HepG2 (cell line): ENCODE data around the gene ALB. TPM values are rescaled to one million over a fixed set of nuclear protein-coding genes. Genes with fewer than 3 reads are reported as not detected.
A peak's percentile ranks its signal among the peaks of the same experiment; 100 is the strongest.

Experiments
- ATAC-seq: fragments of 200-7000 bp; cut with Tn5 transposase; 3 replicates; pipeline ENCODE4 v1.9.1; 2020; ENCODE audit warnings: mild to moderate bottlenecking, moderate library complexity
- BruUV-seq: library from RNA; stranded (reverse); fragments of 400-500 nt; replicated peaks from 2 replicates; lab custom pipeline; 2021; lab: Mats Ljungman, UMichigan
- CTCF ChIA-PET: fragments of 300-600 bp; formaldehyde crosslinking; extraction: SDS; loops from one replicate; lab custom pipeline; 2021; ENCODE audit warnings: low total read pairs, inconsistent platforms, low intra/inter-chr PET ratio; lab: Yijun Ruan, JAX
- POLR2A ChIA-PET: fragments of 350-600 bp; sonication (Branson Sonifier 250); formaldehyde crosslinking; loops from one replicate; lab custom pipeline; 2020; ENCODE audit warnings: antibody characterized with exemption, inconsistent platforms; lab: Yijun Ruan, JAX
- DNase-seq: peaks from one replicate; pipeline ENCODE4 v3.0.0-alpha.2; 2015; ENCODE audit warnings: low spot score
- FAIRE-seq: peaks from 3 replicates; lab custom pipeline; 2011; peaks lifted over from hg19 to GRCh38; lab: Jason Lieb, UNC
- H2AFZ ChIP-seq: one replicate; pipeline ENCODE4 v1.6.1; 2011; ENCODE audit warnings: low read length, inconsistent platforms
- H3K27ac ChIP-seq: fragments of 300-600 bp; 3 replicates; pipeline ENCODE4 v1.8.0; 2011; ENCODE audit warnings: mixed run types, mild to moderate bottlenecking, mixed read lengths, low read length, inconsistent platforms; ENCODE audit not compliant: insufficient read depth; ENCODE audit errors: extremely low read length
- H3K27me3 ChIP-seq, 2 experiments: fragments of 200-600 bp in 1 of 2; 2 replicates in 1 of 2; 3 replicates in 1 of 2; pipeline versions ENCODE4 v1.6.0 to v1.8.0; 2011; ENCODE audit warnings: low read length in 2 of 2, mild to moderate bottlenecking in 2 of 2, moderate library complexity in 2 of 2, inconsistent platforms in 1 of 2; ENCODE audit not compliant: insufficient read depth in 2 of 2, control insufficient read depth in 1 of 2
- H3K36me3 ChIP-seq, 2 experiments: fragments of 200-600 bp in 1 of 2; replicated peaks in 1 of 2; 2 replicates in 1 of 2; 3 replicates in 1 of 2; pipeline versions ENCODE4 v1.5.1 to v1.8.0; 2011; ENCODE audit warnings: low read length in 2 of 2, inconsistent platforms in 1 of 2; ENCODE audit not compliant: insufficient read depth in 2 of 2, control insufficient read depth in 1 of 2
- H3K4me1 ChIP-seq: 2 replicates; pipeline ENCODE4 v1.5.1; 2012; ENCODE audit warnings: low read length, inconsistent platforms; ENCODE audit not compliant: insufficient read depth
- H3K4me2 ChIP-seq: 2 replicates; pipeline ENCODE4 v1.6.0; 2011; ENCODE audit warnings: low read depth, low read length, inconsistent platforms
- H3K4me3 ChIP-seq, 3 experiments: fragments of 200-600 bp in 1 of 3; sonication (generic), shearing (Covaris generic) in 1 of 3; replicated peaks in 1 of 3; 2 replicates each; pipeline ENCODE4 v1.5.1; 2011 to 2016; ENCODE audit warnings: low read length in 3 of 3, inconsistent platforms in 2 of 3, low read depth in 2 of 3, mild to moderate bottlenecking in 2 of 3, control low read depth in 1 of 3, mixed read lengths in 1 of 3; ENCODE audit not compliant: insufficient read depth in 1 of 3
- H3K79me2 ChIP-seq: one replicate; pipeline ENCODE4 v1.6.1; 2011; ENCODE audit warnings: low read length, inconsistent platforms; ENCODE audit not compliant: insufficient read depth
- H3K9ac ChIP-seq: 2 replicates; pipeline ENCODE4 v1.6.0; 2011; ENCODE audit warnings: mild to moderate bottlenecking, low read depth, low read length, inconsistent platforms; ENCODE audit not compliant: insufficient read depth
- H3K9me3 ChIP-seq: 2 replicates; pipeline ENCODE4 v1.5.1; 2012; ENCODE audit warnings: mild to moderate bottlenecking, low read length
- H4K20me1 ChIP-seq: 2 replicates; pipeline ENCODE4 v1.6.0; 2011; ENCODE audit warnings: inconsistent platforms, mild to moderate bottlenecking, low read length, moderate library complexity; ENCODE audit not compliant: insufficient read depth
- AFF4 ChIP-seq: sonication (generic); formaldehyde crosslinking; IDR thresholded peaks from 2 replicates; pipeline ENCODE4 v1.4.0; 2020; ENCODE audit warnings: missing genetic modification reagents
- FOXA3 ChIP-seq: IDR thresholded peaks from 2 replicates; pipeline ENCODE4 v1.6.1; 2016; ENCODE audit warnings: missing genetic modification reagents, missing compliant biosample characterization
- HIVEP1 ChIP-seq: sonication (generic); formaldehyde crosslinking; IDR thresholded peaks from 2 replicates; pipeline ENCODE4 v1.4.0; 2020; ENCODE audit warnings: mild to moderate bottlenecking, missing genetic modification reagents
- KAT7 ChIP-seq: IDR thresholded peaks from 2 replicates; pipeline ENCODE4 v1.6.1; 2018; ENCODE audit warnings: borderline replicate concordance, missing compliant biosample characterization
- MEIS1 ChIP-seq: sonication (generic); formaldehyde crosslinking; IDR thresholded peaks from 2 replicates; pipeline ENCODE4 v1.9.0; 2021; ENCODE audit warnings: mild to moderate bottlenecking, missing genetic modification reagents, moderate library complexity, borderline replicate concordance
- REST ChIP-seq, 2 experiments: IDR thresholded peaks; 2 replicates each; pipeline ENCODE4 v1.6.1; 2011 to 2012; ENCODE audit warnings: low read length in 2 of 2, borderline replicate concordance in 1 of 2, low read depth in 1 of 2, mild to moderate bottlenecking in 1 of 2, moderate library complexity in 1 of 2
- STAT5B ChIP-seq: sonication (generic); formaldehyde crosslinking; IDR thresholded peaks from 2 replicates; pipeline ENCODE4 v1.4.0; 2020; ENCODE audit warnings: missing genetic modification reagents
- U2AF1 ChIP-seq: fragments of 200-400 bp; formaldehyde crosslinking; optimal IDR thresholded peaks from 2 replicates; pipeline ENCODE3; 2017; ENCODE audit warnings: mild to moderate bottlenecking, low read depth, low read length
- ZBTB46 ChIP-seq: sonication (generic); formaldehyde crosslinking; IDR thresholded peaks from 2 replicates; pipeline ENCODE4 v1.4.0; 2020; ENCODE audit warnings: mild to moderate bottlenecking, missing genetic modification reagents, borderline replicate concordance
- ZNF615 ChIP-seq: sonication (generic); formaldehyde crosslinking; IDR thresholded peaks from 2 replicates; pipeline ENCODE4 v1.5.0; 2020; ENCODE audit warnings: mild to moderate bottlenecking, missing genetic modification reagents, borderline replicate concordance
- WGBS: methylation state at CpG from one replicate; pipeline ENCODE4 v1.1.6; 2017; ENCODE audit warnings: low lambda C conversion rate; 5-methylcytosine and 5-hydroxymethylcytosine counted together
- in situ Hi-C: cut with HindIII; loops from 2 replicates; pipeline ENCODE4 v1.10.0; 2017; ENCODE audit warnings: low pct_unique_long_range_greater_than_20kb; ENCODE audit not compliant: extremely low pct_ligation_motif_present
- intact Hi-C: fragments of 100-400 bp; cut with micrococcal nuclease; formaldehyde crosslinking; loops from one replicate; pipeline ENCODE4 v1.10.0; 2022; ENCODE audit not compliant: unreplicated experiment
- polyA plus RNA-seq, 8 experiments: library from polyadenylated mRNA; depleted of rRNA in 3 of 8; stranded (reverse) in 7 of 8; unstranded in 1 of 8; fragments of >200 nt; fragmentation: Illumina TruSeq in 4 of 8; extraction: Trizol in 4 of 8; gene quantifications; 2 replicates each; pipeline versions ENCODE4 v1.2.1 to v1.2.3, GENCODE V29; 2011 to 2016; ENCODE audit warnings: low read depth in 4 of 8, missing spikeins in 1 of 8, mixed read lengths in 1 of 8; ENCODE audit not compliant: insufficient read depth in 1 of 8
- total RNA-seq, 5 experiments: library from RNA; depleted of rRNA; stranded (reverse); fragments of >200 nt; fragmentation: Illumina TruSeq; extraction: Trizol; gene quantifications; 2 replicates each; pipeline ENCODE4 v1.2.3, GENCODE V29; 2016; ENCODE audit warnings: low read depth in 1 of 5

Gene ALB
- total and polyA plus RNA-seq, 2 of the 13 experiments (the other 11 are each of a cell fraction or from before 2014, with no cell fraction given): 22,259 to 22,625 TPM

GRCh38 chr4:73434311-73434710, 30.2 kb downstream of the ALB start (continued):
- TF ChIP-seq ZBTB46 (CRISPR knock-in tag) (no peak), STAT5B (CRISPR knock-in tag) (no peak), U2AF1 (no peak), KAT7 (CRISPR knock-in tag) (peak; percentile 56; the same call in 1 of the 2 replicates)

GRCh38 chr4:73435984-73436383, 31.9 kb downstream of the ALB start, which contains the start of gene AFP:
AFP (plus strand) TSS chr4:73436221; CDS start chr4:73436263, 42 bp downstream.
- Histone ChIP-seq H3K9ac (peak within 1 kb of the TSS; percentile 75), H3K79me2 (peaks cover 73% of the 10 kb centered on the region), H3K27me3 (no peaks in the 10 kb centered on the region), H3K4me1 (peaks cover 71% of the 10 kb centered on the region), H3K9me3 (no peaks in the 10 kb centered on the region), H3K27ac (peak within 1 kb of the TSS; percentile 98), H3K4me3 (peak within 1 kb of the TSS; percentile 68 to 80 (median 70)), H2AFZ (no peak within 1 kb of the TSS), H3K4me2 (peak within 1 kb of the TSS; percentile 82), H3K36me3 (peaks cover 4 to 7% of the 10 kb centered on the region in 2 experiments), H4K20me1 (peaks cover 3% of the 10 kb centered on the region; the same call in 1 of the 2 replicates)
- ATAC-seq: no peak
- intact Hi-C loops: loop anchor here (10.0 kb wide), 1 partner anchor 181 kb away; the partner anchor contains the start of gene ANKRD17
- peak; percentile 47 for DNase-seq
- POLR2A ChIA-PET: interaction anchor here (0.7 to 1.1 kb wide), 6 partner anchors 10 to 177 kb away, joined by 3 to 4 read pairs (median 3); partner anchors contain the start of genes ALB and ANKRD17
- 4% methylated on average over 1 of the region's 1 CpG for WGBS
- no TSS peak for BruUV-seq
- in situ Hi-C loops: no loop called here
- CTCF ChIA-PET: no interaction called here
- FAIRE-seq: no peak
- no peak for TF ChIP-seq ZNF615 (CRISPR knock-in tag)
- peak; percentile 95 for TF ChIP-seq AFF4 (CRISPR knock-in tag)
- TF ChIP-seq HIVEP1 (CRISPR knock-in tag): no peak
- peak; percentile 49 for TF ChIP-seq FOXA3 (CRISPR knock-in tag)
- TF ChIP-seq MEIS1 (CRISPR knock-in tag): no peak
- 0 out of 4 replicates have a peak, but pooled peaks of 1 of the 2 experiments have one; percentile 26 for TF ChIP-seq REST (IDR thresholded peaks at IDR 0.05; ENCODE audit: borderline replicate concordance in 1 of 2, low read depth in 1 of 2, low read length in 2 of 2)
